Measurements from ENCODE around the gene NFAT5. TPM values are rescaled to one million over a fixed set of nuclear protein-coding genes. Genes with fewer than 3 reads are reported as not detected.
"Not testable (repeated sequence)": the region's sequence is repeated elsewhere in the genome, so short reads cannot be mapped to it uniquely, and the experiment has no call there.

The NFAT5 gene
- 10 to 100 TPM; 38.1 to 38.9 TPM for total RNA-seq

- Histone ChIP-seq H3K36me3 (replicated peaks in 1 of 2; ENCODE audit: insufficient read depth in 1 of 2, low read depth in 2 of 2) (no peaks in the 10 kb centered on the region), H3K27ac (peak within 1 kb of the TSS; percentile 91 to 100 (median 99)), H3K9me3 (no peaks in the 10 kb centered on the region), H3K4me3 (peak within 1 kb of the TSS; percentile 95 to 99), H3K4me1 (peaks cover 38% of the 10 kb centered on the region), H3K27me3 (no peaks in the 10 kb centered on the region)
- TF ChIP-seq CTCF (IDR thresholded peaks at IDR 0.05) (no peak), POLR2A (IDR thresholded peaks at IDR 0.05) (peak; percentile 72 to 93 (median 82))
- intact Hi-C loops (cut with DNase I): no loop called here
- DNase-seq (peak; percentile 87 to 93 (median 92)), ATAC-seq (peak; percentile 93)
- WGBS, 2 donors: 0% methylated on average over 46 of the region's 60 CpGs; no CpG with 5 or more reads in 1 of the 2 donors
These were observed at the start of gene NFAT5 for GRCh38 chr16:69565671-69566239. NFAT5 (plus strand) TSS chr16:69565966; CDS start chr16:69566302, 336 bp downstream.

GRCh38 chr16:69517914-69518313 is 47.9 kb upstream of the NFAT5 start:
- H3K36me3 ChIP-seq (replicated peaks in 1 of 2; ENCODE audit: insufficient read depth in 1 of 2, low read depth in 2 of 2); DNase-seq; H3K4me1 ChIP-seq; H3K9me3 ChIP-seq; H3K4me3 ChIP-seq; ATAC-seq; H3K27me3 ChIP-seq; H3K27ac ChIP-seq; intact Hi-C loops (cut with DNase I): not testable (repeated sequence)
- WGBS, 2 donors: 85 to 93% methylated on average over 6 of the region's 6 CpGs

GRCh38 chr16:69520413-69520799 is 45.4 kb upstream of the NFAT5 start:
- intact Hi-C loops (cut with DNase I): no loop called here
- no peak for ATAC-seq
- Histone ChIP-seq H3K27ac (no peak overlapping the region), H3K36me3 (replicated peaks in 1 of 2; ENCODE audit: insufficient read depth in 1 of 2, low read depth in 2 of 2) (no peaks in the 10 kb centered on the region), H3K4me1 (no peaks in the 10 kb centered on the region), H3K4me3 (no peak overlapping the region), H3K27me3 (no peaks in the 10 kb centered on the region), H3K9me3 (no peaks in the 10 kb centered on the region)
- no peak for TF ChIP-seq POLR2A (IDR thresholded peaks at IDR 0.05)
- no peak for TF ChIP-seq CTCF (IDR thresholded peaks at IDR 0.05)
- DNase-seq: no peak
- WGBS, 2 donors: 97 to 98% methylated on average over 4 of the region's 4 CpGs

GRCh38 chr16:69520800-69521602 is 44.8 kb upstream of the NFAT5 start:
- Histone ChIP-seq H3K4me1 (no peaks in the 10 kb centered on the region), H3K27ac (no peak overlapping the region), H3K9me3 (no peaks in the 10 kb centered on the region), H3K27me3 (no peaks in the 10 kb centered on the region), H3K36me3 (replicated peaks in 1 of 2; ENCODE audit: insufficient read depth in 1 of 2, low read depth in 2 of 2) (no peaks in the 10 kb centered on the region), H3K4me3 (no peak overlapping the region)
- 64 to 75% methylated on average over 3 of the region's 3 CpGs for WGBS, 2 donors
- no peak for DNase-seq
- no peak for ATAC-seq
- TF ChIP-seq POLR2A (IDR thresholded peaks at IDR 0.05): no peak
- TF ChIP-seq CTCF (IDR thresholded peaks at IDR 0.05): no peak
- intact Hi-C loops (cut with DNase I): no loop called here

GRCh38 chr16:69522041-69522578 is 43.7 kb upstream of the NFAT5 start:
- WGBS, 2 donors: 90 to 95% methylated on average over 5 of the region's 5 CpGs
- ATAC-seq (no peak), DNase-seq (no peak)
- Histone ChIP-seq H3K27ac (no peak overlapping the region), H3K4me3 (no peak overlapping the region), H3K9me3 (no peaks in the 10 kb centered on the region), H3K4me1 (no peaks in the 10 kb centered on the region), H3K36me3 (replicated peaks in 1 of 2; ENCODE audit: insufficient read depth in 1 of 2, low read depth in 2 of 2) (no peaks in the 10 kb centered on the region), H3K27me3 (no peaks in the 10 kb centered on the region)
- intact Hi-C loops (cut with DNase I): no loop called here
- TF ChIP-seq POLR2A (IDR thresholded peaks at IDR 0.05): no peak
